Activated CD4-positive, alpha-beta T cell treated with anti-CD3 and anti-CD28 coated beads for 48 hours (primary cell): ENCODE measurements around the gene CITED1.

Experiments
- DNase-seq: peaks from one replicate; pipeline ENCODE4 v3.0.0-alpha.2; 2020

CITED1 gene

DNA sequence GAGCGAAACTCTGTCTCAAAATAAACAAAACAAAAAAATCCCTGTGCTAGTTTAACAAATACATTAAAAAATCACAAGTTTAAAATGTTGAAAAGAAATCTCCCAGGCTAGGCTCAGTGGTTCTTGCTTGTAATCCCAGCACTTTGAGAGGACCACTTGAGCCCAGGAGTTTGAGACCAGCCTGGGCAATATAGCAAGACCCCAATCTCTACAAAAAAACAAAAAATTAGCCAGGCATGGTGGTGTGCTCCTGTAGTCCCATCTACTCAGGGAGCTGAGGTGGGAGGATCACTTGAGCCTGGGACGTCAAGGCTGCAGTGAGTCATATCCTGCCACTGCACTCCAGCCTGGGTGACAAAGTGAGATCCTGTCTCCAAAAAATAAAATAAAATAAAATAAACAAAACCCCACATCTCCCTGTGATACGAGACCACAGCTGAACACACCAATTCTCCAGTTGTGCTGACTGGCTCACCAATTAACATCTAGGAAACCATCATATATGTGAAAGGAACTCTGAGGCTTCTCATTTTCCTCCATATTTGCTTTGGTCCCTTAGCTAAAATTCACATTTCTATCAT lies 36.0 kb downstream of the CITED1 start:
- peak; percentile 41 for DNase-seq

DNA sequence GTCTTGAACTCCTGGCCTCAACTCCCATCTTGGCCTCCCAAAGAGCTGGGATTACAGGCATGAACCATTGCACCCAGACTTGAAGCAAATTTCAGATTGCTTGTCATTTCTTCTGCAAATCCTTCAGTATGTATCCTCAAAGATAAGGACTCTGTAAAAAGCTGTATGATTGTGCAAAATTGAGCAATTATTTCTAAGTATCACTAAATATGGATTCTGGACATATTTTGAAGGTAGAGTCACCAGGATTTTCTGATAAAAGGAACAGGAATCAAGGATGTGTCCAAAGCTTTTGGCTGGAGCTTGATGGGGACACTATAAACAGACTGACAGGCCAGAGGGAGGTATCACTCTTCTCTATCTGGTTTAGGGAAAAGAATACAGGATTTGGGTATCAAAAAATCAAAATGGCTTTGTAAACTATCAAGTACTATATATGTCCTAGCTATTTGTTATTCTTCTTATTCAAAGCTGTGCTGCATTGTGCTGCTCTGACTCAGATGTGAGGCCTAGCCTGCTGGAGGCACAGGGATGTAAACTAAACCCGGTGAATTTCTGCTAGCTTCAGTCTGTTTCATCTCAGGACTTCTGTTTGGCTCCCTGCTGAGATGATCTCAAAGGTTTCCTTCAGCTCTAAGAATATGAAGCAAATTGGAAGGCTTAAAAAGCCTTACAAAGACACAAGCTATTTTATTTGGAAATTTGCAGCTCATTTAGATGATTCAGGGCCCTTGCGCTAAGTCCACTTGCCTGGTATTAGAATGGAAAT lies 36.9 kb downstream of the CITED1 start:
- DNase-seq = no peak

GRCh38 chrX:72265263-72265662 lies 40.5 kb downstream of the CITED1 start:
- no peak for DNase-seq

DNA sequence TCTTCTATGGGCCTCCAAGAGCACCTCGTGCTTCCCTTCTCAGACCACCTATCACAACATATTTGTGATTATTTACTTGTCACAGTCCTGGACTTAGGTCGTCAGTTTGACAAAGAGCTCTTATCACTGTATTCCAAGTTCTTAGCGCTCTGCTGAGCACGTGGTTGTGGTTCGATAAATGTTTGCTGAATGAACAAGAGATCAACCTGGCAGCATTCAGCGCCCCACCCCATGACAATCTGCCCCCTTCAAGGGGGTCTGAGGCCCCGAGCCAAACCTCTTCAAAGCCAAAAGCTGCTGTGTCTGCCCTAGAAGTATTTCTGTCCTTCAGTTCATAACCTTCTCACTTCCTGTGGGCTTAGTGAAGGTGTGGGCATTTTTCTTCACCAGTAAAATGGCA lies 43.6 kb downstream of the CITED1 start:
- DNase-seq = no peak

- DNase-seq = no peak
Observed at GRCh38 chrX:72260448-72260847, 45.3 kb downstream of the CITED1 start.

DNA sequence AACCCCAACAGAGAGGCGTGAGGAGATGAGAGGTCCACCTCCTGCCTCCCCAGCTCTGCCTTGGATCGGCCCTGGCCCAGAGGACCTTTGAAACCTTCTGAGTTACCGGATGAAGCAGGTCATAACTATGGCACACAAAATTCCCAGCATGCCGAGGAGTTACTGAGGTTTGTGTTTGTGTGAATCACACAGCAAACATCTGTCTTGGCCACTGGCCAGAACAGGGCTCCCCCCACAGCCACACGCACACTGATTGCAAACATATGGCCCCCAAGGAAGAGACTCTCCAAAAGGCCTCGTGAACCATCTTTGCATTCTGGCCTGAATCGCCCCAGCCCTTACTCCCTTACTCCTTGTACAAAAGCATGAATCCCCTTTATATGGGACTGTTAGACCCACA lies 47.5 kb downstream of the CITED1 start:
- DNase-seq = no peak

- no peak for DNase-seq
Observed at GRCh38 chrX:72255864-72256263, 49.9 kb downstream of the CITED1 start.

DNA sequence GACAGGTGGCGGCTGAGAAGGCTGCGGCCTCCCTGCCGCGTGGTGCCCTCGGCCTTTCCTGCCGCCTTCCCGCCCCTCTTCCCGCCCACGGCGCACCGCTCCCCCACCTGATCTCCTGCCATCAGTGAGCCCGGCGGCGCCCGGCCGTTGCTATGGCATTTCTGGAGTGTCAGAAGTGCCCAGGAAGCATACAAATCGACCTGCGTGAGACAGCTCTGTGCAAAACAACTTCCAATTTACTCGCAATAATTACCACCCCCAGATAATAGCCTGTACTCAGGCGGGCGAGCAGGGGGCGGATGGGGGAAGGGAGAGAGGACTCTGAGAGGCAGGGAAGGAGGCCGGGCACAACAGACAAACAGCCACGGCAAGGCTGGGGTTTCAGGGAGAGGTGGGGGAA lies 50.3 kb downstream of the CITED1 start:
- no peak for DNase-seq

GRCh38 chrX:72254816-72255215 lies 50.9 kb downstream of the CITED1 start:
- DNase-seq = no peak

GRCh38 chrX:72253686-72254085 lies 52.0 kb downstream of the CITED1 start:
- no peak for DNase-seq
